HepG2 (cell line): Measurements from ENCODE around the gene SVOPL. TPM values are rescaled to one million over a fixed set of nuclear protein-coding genes. Genes with fewer than 3 reads are reported as not detected.

Experiments used
- FOXP1 ChIP-seq, 2 experiments: fragments of 450-650 bp in 1 of 2; IDR thresholded peaks; 2 replicates each; pipeline ENCODE4 v1.6.1; 2017 to 2018; ENCODE audit warnings: antibody characterized with exemption in 1 of 2
- HMG20A ChIP-seq: IDR thresholded peaks from 2 replicates; pipeline ENCODE4 v1.6.1; 2016; ENCODE audit warnings: borderline replicate concordance
- HNF4G ChIP-seq, 2 experiments: sonication (generic) in 1 of 2; formaldehyde crosslinking in 1 of 2; IDR thresholded peaks; 2 replicates each; pipeline versions ENCODE4 v1.4.0 to v1.6.1; 2011 to 2020; ENCODE audit warnings: borderline replicate concordance in 2 of 2, low read depth in 2 of 2, mild to moderate bottlenecking in 2 of 2, low read length in 1 of 2, missing genetic modification reagents in 1 of 2, moderate library complexity in 1 of 2
- NR2F2 ChIP-seq: IDR thresholded peaks from 2 replicates; pipeline ENCODE4 v1.6.1; 2012; ENCODE audit warnings: low read depth, inconsistent platforms, borderline replicate concordance
- POLR2AphosphoS5 ChIP-seq: IDR thresholded peaks from 2 replicates; pipeline ENCODE4 v1.6.1; 2012; ENCODE audit warnings: low read depth, low read length
- RAD51 ChIP-seq: fragments of 450-650 bp; IDR thresholded peaks from 2 replicates; pipeline ENCODE4 v1.6.1; 2016; ENCODE audit warnings: borderline replicate concordance
- RBAK ChIP-seq: sonication (generic); formaldehyde crosslinking; IDR thresholded peaks from 2 replicates; pipeline ENCODE4 v1.5.1; 2020; ENCODE audit warnings: mild to moderate bottlenecking, missing genetic modification reagents
- SAFB2 ChIP-seq: sonication (generic); formaldehyde crosslinking; IDR thresholded peaks from 2 replicates; pipeline ENCODE4 v1.5.1; 2020; ENCODE audit warnings: missing genetic modification reagents, low read depth, mild to moderate bottlenecking, borderline replicate concordance
- SAP130 ChIP-seq: IDR thresholded peaks from 2 replicates; pipeline ENCODE4 v1.6.1; 2016; ENCODE audit warnings: low read depth
- ZFP36 ChIP-seq: fragments of 150-350 bp; IDR thresholded peaks from 2 replicates; pipeline ENCODE4 v1.6.1; 2018; ENCODE audit warnings: borderline replicate concordance, low read length, low read depth; ENCODE audit not compliant: partially characterized antibody
- ZNF260 ChIP-seq: sonication (generic); formaldehyde crosslinking; IDR thresholded peaks from 2 replicates; pipeline ENCODE4 v1.4.0; 2020; ENCODE audit warnings: missing genetic modification reagents, low read depth, mild to moderate bottlenecking, borderline replicate concordance
- ZNF282 ChIP-seq: fragments of 450-650 bp; IDR thresholded peaks from 2 replicates; pipeline ENCODE4 v1.6.1; 2018; ENCODE audit not compliant: partially characterized antibody
- ZNF709 ChIP-seq: sonication (generic); formaldehyde crosslinking; IDR thresholded peaks from 2 replicates; pipeline ENCODE4 v1.5.0; 2020; ENCODE audit warnings: mild to moderate bottlenecking, missing genetic modification reagents
- ZNF777 ChIP-seq: sonication (generic); formaldehyde crosslinking; IDR thresholded peaks from 2 replicates; pipeline ENCODE4 v1.4.0; 2020; ENCODE audit warnings: missing genetic modification reagents
- ZSCAN9 ChIP-seq: IDR thresholded peaks from 2 replicates; pipeline ENCODE4 v1.6.1; 2016; ENCODE audit warnings: borderline replicate concordance
- polyA plus RNA-seq, 8 experiments: library from polyadenylated mRNA; depleted of rRNA in 3 of 8; stranded (reverse) in 7 of 8; unstranded in 1 of 8; fragments of >200 nt; fragmentation: Illumina TruSeq in 4 of 8; extraction: Trizol in 4 of 8; gene quantifications; 2 replicates each; pipeline versions ENCODE4 v1.2.1 to v1.2.3, GENCODE V29; 2011 to 2016; ENCODE audit warnings: low read depth in 4 of 8, missing spikeins in 1 of 8, mixed read lengths in 1 of 8; ENCODE audit not compliant: insufficient read depth in 1 of 8
- total RNA-seq, 5 experiments: library from RNA; depleted of rRNA; stranded (reverse); fragments of >200 nt; fragmentation: Illumina TruSeq; extraction: Trizol; gene quantifications; 2 replicates each; pipeline ENCODE4 v1.2.3, GENCODE V29; 2016; ENCODE audit warnings: low read depth in 1 of 5
- TF ChIP-seq, protein P1 (sequence below): sonication (generic); formaldehyde crosslinking; IDR thresholded peaks from 2 replicates; pipeline ENCODE4 v1.4.0; 2020; ENCODE audit warnings: missing genetic modification reagents
- TF ChIP-seq, protein P2 (sequence below), 2 experiments: sonication (generic) in 1 of 2; formaldehyde crosslinking in 1 of 2; IDR thresholded peaks; 2 replicates each; pipeline versions ENCODE4 v1.4.0 to v1.6.1; 2018 to 2020; ENCODE audit warnings: missing genetic modification reagents in 2 of 2, borderline replicate concordance in 1 of 2, low read depth in 1 of 2, mild to moderate bottlenecking in 1 of 2, missing biosample characterization in 1 of 2
- TF ChIP-seq, protein P3 (sequence below): sonication (generic); formaldehyde crosslinking; IDR thresholded peaks from 2 replicates; pipeline ENCODE4 v1.4.0; 2020; ENCODE audit warnings: missing genetic modification reagents, borderline replicate concordance
- TF ChIP-seq, protein P4 (sequence below): IDR thresholded peaks from 2 replicates; pipeline ENCODE4 v1.6.1; 2012; ENCODE audit warnings: inconsistent platforms
- TF ChIP-seq, protein P5 (sequence below): sonication (generic); formaldehyde crosslinking; IDR thresholded peaks from 2 replicates; pipeline ENCODE4 v1.4.0; 2020; ENCODE audit warnings: mild to moderate bottlenecking, missing genetic modification reagents

Gene SVOPL
- total and polyA plus RNA-seq, 2 of the 13 experiments (the other 11 are each of a cell fraction or from before 2014, with no cell fraction given): not detected

DNA sequence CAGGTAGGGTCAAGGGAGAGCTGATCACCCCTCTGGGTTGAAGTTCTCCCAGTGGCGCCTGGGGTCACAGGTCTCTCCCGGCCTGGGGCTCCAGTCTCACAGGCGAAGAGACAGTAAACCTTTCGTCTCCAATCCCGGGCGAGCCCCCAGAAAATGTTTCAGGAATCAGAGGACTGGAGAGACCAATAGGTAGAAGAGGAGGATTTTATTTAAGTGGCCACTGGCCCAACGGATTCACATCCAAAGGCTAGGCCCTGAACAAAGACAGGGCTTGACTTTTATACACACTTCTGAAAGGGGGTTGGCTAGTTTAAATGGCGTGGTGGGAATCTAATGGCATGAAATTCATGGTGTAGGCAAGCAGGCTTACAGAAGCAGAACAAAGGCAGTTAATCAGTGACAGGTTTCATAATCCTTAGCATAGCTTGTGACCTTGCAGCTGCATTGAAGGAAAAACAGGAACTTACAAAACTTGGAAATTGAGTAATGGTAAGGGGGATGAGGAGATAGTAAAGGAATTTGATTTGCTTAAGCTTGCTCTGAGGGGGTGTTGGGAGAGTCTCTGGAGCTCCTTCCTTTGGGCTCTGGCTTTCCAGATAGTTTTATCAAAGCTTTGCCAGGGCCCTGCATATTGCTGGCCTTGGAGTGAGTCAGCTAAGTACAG lies 135.6 kb downstream of the SVOPL start (continued):
- TF ChIP-seq, protein P1, sequence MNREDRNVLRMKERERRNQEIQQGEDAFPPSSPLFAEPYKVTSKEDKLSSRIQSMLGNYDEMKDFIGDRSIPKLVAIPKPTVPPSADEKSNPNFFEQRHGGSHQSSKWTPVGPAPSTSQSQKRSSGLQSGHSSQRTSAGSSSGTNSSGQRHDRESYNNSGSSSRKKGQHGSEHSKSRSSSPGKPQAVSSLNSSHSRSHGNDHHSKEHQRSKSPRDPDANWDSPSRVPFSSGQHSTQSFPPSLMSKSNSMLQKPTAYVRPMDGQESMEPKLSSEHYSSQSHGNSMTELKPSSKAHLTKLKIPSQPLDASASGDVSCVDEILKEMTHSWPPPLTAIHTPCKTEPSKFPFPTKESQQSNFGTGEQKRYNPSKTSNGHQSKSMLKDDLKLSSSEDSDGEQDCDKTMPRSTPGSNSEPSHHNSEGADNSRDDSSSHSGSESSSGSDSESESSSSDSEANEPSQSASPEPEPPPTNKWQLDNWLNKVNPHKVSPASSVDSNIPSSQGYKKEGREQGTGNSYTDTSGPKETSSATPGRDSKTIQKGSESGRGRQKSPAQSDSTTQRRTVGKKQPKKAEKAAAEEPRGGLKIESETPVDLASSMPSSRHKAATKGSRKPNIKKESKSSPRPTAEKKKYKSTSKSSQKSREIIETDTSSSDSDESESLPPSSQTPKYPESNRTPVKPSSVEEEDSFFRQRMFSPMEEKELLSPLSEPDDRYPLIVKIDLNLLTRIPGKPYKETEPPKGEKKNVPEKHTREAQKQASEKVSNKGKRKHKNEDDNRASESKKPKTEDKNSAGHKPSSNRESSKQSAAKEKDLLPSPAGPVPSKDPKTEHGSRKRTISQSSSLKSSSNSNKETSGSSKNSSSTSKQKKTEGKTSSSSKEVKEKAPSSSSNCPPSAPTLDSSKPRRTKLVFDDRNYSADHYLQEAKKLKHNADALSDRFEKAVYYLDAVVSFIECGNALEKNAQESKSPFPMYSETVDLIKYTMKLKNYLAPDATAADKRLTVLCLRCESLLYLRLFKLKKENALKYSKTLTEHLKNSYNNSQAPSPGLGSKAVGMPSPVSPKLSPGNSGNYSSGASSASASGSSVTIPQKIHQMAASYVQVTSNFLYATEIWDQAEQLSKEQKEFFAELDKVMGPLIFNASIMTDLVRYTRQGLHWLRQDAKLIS (CRISPR knock-in tag): peak; percentile 84; the same call in 1 of the 2 replicates
- TF ChIP-seq ZFP36 (no peak), ZSCAN9 (CRISPR knock-in tag) (0 out of 2 replicates have a peak, but pooled peaks have one; percentile 31), SAFB2 (CRISPR knock-in tag) (no peak), ZNF260 (CRISPR knock-in tag) (no peak), HNF4G (IDR thresholded peaks at IDR 0.05; ENCODE audit: borderline replicate concordance, low read depth, low read length) (0 out of 2 replicates have a peak, but pooled peaks have one; percentile 7), HNF4G (CRISPR knock-in tag; IDR thresholded peaks at IDR 0.05; ENCODE audit: borderline replicate concordance, low read depth) (no peak), FOXP1 (IDR thresholded peaks at IDR 0.05) (no peak), FOXP1 (CRISPR knock-in tag; IDR thresholded peaks at IDR 0.05) (peak; percentile 83), NR2F2 (peak; percentile 58; the same call in 1 of the 2 replicates), POLR2AphosphoS5 (peak; percentile 19; the same call in 1 of the 2 replicates), HMG20A (CRISPR knock-in tag) (peak; percentile 94; the same call in 1 of the 2 replicates), RAD51 (no peak), ZNF777 (CRISPR knock-in tag) (no peak), SAP130 (CRISPR knock-in tag) (peak; percentile 76), ZNF709 (CRISPR knock-in tag) (no peak), RBAK (CRISPR knock-in tag) (no peak), ZNF282 (no peak)
- TF ChIP-seq, protein P2, sequence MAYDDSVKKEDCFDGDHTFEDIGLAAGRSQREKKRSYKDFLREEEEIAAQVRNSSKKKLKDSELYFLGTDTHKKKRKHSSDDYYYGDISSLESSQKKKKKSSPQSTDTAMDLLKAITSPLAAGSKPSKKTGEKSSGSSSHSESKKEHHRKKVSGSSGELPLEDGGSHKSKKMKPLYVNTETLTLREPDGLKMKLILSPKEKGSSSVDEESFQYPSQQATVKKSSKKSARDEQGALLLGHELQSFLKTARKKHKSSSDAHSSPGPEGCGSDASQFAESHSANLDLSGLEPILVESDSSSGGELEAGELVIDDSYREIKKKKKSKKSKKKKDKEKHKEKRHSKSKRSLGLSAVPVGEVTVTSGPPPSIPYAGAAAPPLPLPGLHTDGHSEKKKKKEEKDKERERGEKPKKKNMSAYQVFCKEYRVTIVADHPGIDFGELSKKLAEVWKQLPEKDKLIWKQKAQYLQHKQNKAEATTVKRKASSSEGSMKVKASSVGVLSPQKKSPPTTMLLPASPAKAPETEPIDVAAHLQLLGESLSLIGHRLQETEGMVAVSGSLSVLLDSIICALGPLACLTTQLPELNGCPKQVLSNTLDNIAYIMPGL (CRISPR knock-in tag; IDR thresholded peaks at IDR 0.05; ENCODE audit: borderline replicate concordance in 1 of 2, low read depth in 1 of 2): peak; percentile 32 to 37; a peak in 2 of 4 replicates
- TF ChIP-seq, protein P3, sequence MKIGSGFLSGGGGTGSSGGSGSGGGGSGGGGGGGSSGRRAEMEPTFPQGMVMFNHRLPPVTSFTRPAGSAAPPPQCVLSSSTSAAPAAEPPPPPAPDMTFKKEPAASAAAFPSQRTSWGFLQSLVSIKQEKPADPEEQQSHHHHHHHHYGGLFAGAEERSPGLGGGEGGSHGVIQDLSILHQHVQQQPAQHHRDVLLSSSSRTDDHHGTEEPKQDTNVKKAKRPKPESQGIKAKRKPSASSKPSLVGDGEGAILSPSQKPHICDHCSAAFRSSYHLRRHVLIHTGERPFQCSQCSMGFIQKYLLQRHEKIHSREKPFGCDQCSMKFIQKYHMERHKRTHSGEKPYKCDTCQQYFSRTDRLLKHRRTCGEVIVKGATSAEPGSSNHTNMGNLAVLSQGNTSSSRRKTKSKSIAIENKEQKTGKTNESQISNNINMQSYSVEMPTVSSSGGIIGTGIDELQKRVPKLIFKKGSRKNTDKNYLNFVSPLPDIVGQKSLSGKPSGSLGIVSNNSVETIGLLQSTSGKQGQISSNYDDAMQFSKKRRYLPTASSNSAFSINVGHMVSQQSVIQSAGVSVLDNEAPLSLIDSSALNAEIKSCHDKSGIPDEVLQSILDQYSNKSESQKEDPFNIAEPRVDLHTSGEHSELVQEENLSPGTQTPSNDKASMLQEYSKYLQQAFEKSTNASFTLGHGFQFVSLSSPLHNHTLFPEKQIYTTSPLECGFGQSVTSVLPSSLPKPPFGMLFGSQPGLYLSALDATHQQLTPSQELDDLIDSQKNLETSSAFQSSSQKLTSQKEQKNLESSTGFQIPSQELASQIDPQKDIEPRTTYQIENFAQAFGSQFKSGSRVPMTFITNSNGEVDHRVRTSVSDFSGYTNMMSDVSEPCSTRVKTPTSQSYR (CRISPR knock-in tag): peak; percentile 77
- TF ChIP-seq, protein P4, sequence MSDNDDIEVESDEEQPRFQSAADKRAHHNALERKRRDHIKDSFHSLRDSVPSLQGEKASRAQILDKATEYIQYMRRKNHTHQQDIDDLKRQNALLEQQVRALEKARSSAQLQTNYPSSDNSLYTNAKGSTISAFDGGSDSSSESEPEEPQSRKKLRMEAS: 0 out of 2 replicates have a peak, but pooled peaks have one; percentile 19
- TF ChIP-seq, protein P5, sequence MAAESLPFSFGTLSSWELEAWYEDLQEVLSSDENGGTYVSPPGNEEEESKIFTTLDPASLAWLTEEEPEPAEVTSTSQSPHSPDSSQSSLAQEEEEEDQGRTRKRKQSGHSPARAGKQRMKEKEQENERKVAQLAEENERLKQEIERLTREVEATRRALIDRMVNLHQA (CRISPR knock-in tag): peak; percentile 63; the same call in 1 of the 2 replicates
